ENCODE data around the gene P4HTM.

P4HTM gene

GRCh38 chr3:48989796-48990635, at the start of gene P4HTM:
TSS of gene P4HTM (plus strand) at chr3:48990241. CDS start at chr3:48990257, 16 bp downstream.
- DNase-seq (ENCODE audit: low read depth in 2 of 3, low spot score in 2 of 3) = peak; percentile 65 to 70 (median 68)

GRCh38 chr3:48945432-48945831, 44.6 kb upstream of the P4HTM start:
- no peak for DNase-seq (ENCODE audit: low read depth in 2 of 3, low spot score in 2 of 3)

- no peak for DNase-seq (ENCODE audit: low read depth in 2 of 3, low spot score in 2 of 3)
Observed at GRCh38 chr3:48945891-48946549, 44.0 kb upstream of the P4HTM start.

GRCh38 chr3:48949376-48949717, 40.7 kb upstream of the P4HTM start:
- no peak for DNase-seq (ENCODE audit: low read depth in 2 of 3, low spot score in 2 of 3)

- DNase-seq (ENCODE audit: low read depth in 2 of 3, low spot score in 2 of 3) = no peak
Observed at GRCh38 chr3:48950051-48950450, 40.0 kb upstream of the P4HTM start.

- DNase-seq (ENCODE audit: low read depth in 2 of 3, low spot score in 2 of 3) = no peak
Observed at GRCh38 chr3:48951764-48952163, 38.3 kb upstream of the P4HTM start.

GRCh38 chr3:48952510-48953118, 37.4 kb upstream of the P4HTM start:
- DNase-seq (ENCODE audit: low read depth in 2 of 3, low spot score in 2 of 3) = no peak

- no peak for DNase-seq (ENCODE audit: low read depth in 2 of 3, low spot score in 2 of 3)
Observed at GRCh38 chr3:48957006-48957705, 32.9 kb upstream of the P4HTM start.

GRCh38 chr3:48960841-48961413, 29.1 kb upstream of the P4HTM start:
- no peak for DNase-seq (ENCODE audit: low read depth in 2 of 3, low spot score in 2 of 3)

GRCh38 chr3:48962340-48962739, 27.7 kb upstream of the P4HTM start:
- no peak for DNase-seq (ENCODE audit: low read depth in 2 of 3, low spot score in 2 of 3)

- DNase-seq (ENCODE audit: low read depth in 2 of 3, low spot score in 2 of 3) = no peak
Observed at GRCh38 chr3:48962939-48963338, 27.1 kb upstream of the P4HTM start.

GRCh38 chr3:48963591-48963990, 26.4 kb upstream of the P4HTM start:
- no peak for DNase-seq (ENCODE audit: low read depth in 2 of 3, low spot score in 2 of 3)

- DNase-seq (ENCODE audit: low read depth in 2 of 3, low spot score in 2 of 3) = no peak
Observed at GRCh38 chr3:48966367-48966766, 23.7 kb upstream of the P4HTM start.

GRCh38 chr3:48966876-48967361, 23.1 kb upstream of the P4HTM start:
- no peak for DNase-seq (ENCODE audit: low read depth in 2 of 3, low spot score in 2 of 3)

- DNase-seq (ENCODE audit: low read depth in 2 of 3, low spot score in 2 of 3) = no peak
Observed at GRCh38 chr3:48970586-48970985, 19.5 kb upstream of the P4HTM start.

- DNase-seq (ENCODE audit: low read depth in 2 of 3, low spot score in 2 of 3) = no peak
Observed at GRCh38 chr3:48974076-48974864, 15.8 kb upstream of the P4HTM start.

GRCh38 chr3:48979451-48979850, 10.6 kb upstream of the P4HTM start:
- no peak for DNase-seq (ENCODE audit: low read depth in 2 of 3, low spot score in 2 of 3)

- no peak for DNase-seq (ENCODE audit: low read depth in 2 of 3, low spot score in 2 of 3)
Observed at GRCh38 chr3:48980295-48980694, 9.7 kb upstream of the P4HTM start.

GRCh38 chr3:48982016-48982415, 8.0 kb upstream of the P4HTM start:
- DNase-seq (ENCODE audit: low read depth in 2 of 3, low spot score in 2 of 3) = no peak

- DNase-seq (ENCODE audit: low read depth in 2 of 3, low spot score in 2 of 3) = no peak
Observed at GRCh38 chr3:48982686-48983085, 7.4 kb upstream of the P4HTM start.

Measured in activated CD8-positive, alpha-beta memory T cell treated with anti-CD3 and anti-CD28 coated beads for 48 hours (primary cell).